CD4-positive, alpha-beta T cell treated with Interleukin-15 for 1 hour (primary cell): ENCODE data around the gene RPA3.

ENCODE experiments used
- DNase-seq: peaks from one replicate; pipeline ENCODE4 v3.0.0-alpha.2; 2020

The RPA3 gene

GRCh38 chr7:7718492-7718891 is at the start of gene RPA3:
Gene RPA3, minus strand, starts transcription at chr7:7718607. Its CDS starts 78,189 bp downstream, at chr7:7640418.
- no peak for DNase-seq

- DNase-seq = no peak
Observed at GRCh38 chr7:7766671-7767070, 48.3 kb upstream of the RPA3 start.

DNA sequence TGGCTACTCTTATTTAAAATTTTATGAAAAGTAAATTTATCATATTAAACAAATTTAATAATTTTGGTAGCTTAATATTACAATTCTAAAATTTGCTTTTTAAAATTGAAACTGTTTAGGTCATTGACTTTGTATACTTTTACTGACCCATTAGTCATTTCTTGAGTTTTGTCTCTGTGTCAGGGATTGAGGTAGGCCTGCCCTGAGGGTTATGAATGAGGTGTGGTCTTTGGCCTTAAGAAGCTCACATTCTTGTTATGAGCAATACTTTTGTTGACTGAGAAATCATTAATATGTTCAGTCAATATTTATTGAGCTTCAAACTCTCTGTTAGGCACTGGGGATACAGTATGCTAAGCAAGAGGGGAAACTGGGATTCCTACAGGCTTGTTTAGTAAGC is 47.0 kb upstream of the RPA3 start:
- DNase-seq = no peak

GRCh38 chr7:7764520-7765396 is 46.4 kb upstream of the RPA3 start:
- DNase-seq = no peak

GRCh38 chr7:7761974-7762779 is 43.8 kb upstream of the RPA3 start:
- no peak for DNase-seq

GRCh38 chr7:7761340-7761973 is 43.0 kb upstream of the RPA3 start:
- DNase-seq = no peak

GRCh38 chr7:7757576-7757975 is 39.2 kb upstream of the RPA3 start:
- DNase-seq = no peak

GRCh38 chr7:7756577-7756976 is 38.2 kb upstream of the RPA3 start:
- DNase-seq = no peak

DNA sequence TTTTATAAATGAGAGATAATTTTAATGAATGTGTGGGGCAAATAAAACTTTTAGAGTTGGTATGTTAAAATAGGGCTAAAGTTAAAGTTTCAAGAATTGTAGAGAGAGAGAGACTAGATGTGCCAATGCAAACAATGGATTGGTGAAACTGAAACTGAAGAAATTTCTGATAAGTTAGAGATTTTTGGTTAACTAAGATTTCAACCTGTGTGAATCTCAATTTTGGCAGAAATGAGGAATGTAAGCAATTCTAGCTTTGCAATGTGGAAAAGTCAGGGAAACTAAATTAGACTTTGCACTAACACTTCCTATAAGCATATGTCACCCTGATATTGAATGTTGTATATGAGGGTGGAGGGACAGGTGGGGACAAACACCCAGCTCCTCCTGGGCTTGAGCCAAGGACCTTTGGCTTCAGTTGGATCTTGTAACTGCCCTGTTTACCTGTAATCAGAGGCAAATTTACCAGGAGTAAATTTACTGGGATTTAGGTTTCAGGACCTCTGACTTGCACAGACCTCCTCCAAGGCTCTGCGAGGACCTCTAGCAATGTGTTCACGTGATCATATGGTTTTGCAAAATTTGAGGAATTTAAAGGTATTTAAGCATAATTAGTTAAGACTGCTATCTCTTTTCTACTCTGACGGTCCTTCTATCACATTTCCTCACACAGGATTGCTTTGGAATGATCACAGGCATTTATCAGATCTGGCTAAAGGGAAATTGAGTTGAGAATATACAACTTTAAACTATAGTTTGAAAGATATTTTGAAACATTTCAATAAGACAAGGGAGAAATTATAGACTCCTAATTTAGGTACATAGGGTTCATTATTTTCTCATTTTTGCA is 33.1 kb upstream of the RPA3 start:
- no peak for DNase-seq

- no peak for DNase-seq
Observed at GRCh38 chr7:7750571-7751242, 32.3 kb upstream of the RPA3 start.

GRCh38 chr7:7746458-7746857 is 28.1 kb upstream of the RPA3 start:
- DNase-seq = no peak

DNA sequence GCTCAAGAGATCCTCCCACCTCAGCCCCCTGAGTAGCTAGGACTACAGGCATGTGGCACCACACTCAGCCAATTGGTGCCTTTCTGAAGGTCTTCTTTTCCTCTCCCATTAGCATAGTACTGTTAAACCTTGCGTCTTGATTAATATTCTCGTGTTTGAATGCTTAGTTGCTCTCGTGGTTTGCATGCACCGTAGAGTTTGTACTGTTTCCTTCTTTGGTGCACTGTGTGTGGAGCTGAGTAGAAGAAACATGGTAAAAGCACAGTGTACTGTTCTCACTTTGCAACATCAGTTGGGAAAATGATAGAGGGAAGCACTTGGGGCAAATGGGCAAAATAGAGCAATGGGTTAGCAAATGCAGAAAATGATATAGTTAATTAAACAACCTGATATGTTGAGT is 27.6 kb upstream of the RPA3 start:
- DNase-seq = no peak

DNA sequence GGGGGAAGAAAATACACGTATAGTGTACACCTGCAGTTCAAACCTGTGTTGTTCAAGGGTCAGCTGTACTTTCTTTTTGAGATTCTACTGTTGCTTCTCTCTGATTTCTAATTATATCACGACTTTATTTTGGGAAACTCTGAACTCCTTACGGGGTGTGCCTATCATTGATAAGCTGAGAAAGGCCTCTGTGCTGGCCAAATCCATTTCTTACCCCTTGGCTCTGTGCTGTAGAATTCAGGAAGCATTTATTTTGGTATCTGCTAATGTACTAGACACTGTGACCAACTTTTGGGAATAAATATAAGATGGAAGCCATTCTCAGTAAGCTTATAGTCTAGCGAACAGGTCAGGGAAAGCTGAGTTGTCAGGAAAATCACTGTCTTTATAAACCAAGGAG is 26.9 kb upstream of the RPA3 start:
- DNase-seq = no peak

- no peak for DNase-seq
Observed at GRCh38 chr7:7742223-7742622, 23.8 kb upstream of the RPA3 start.

DNA sequence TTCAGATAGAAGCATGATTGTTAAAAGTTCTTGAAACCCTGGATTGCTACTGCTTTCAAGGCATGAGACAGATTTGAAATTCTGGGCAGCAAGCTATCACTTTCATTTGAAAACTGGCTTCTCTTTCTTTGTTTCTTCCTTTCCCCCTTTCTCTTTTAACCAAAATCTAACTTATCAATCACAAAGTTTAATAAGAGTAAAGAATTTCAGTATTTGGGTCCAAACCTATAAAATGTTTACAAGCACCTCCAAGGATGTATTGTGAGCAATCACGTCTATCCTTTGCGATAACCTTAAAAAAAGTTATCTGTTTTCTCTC is 21.6 kb upstream of the RPA3 start:
- DNase-seq = no peak

DNA sequence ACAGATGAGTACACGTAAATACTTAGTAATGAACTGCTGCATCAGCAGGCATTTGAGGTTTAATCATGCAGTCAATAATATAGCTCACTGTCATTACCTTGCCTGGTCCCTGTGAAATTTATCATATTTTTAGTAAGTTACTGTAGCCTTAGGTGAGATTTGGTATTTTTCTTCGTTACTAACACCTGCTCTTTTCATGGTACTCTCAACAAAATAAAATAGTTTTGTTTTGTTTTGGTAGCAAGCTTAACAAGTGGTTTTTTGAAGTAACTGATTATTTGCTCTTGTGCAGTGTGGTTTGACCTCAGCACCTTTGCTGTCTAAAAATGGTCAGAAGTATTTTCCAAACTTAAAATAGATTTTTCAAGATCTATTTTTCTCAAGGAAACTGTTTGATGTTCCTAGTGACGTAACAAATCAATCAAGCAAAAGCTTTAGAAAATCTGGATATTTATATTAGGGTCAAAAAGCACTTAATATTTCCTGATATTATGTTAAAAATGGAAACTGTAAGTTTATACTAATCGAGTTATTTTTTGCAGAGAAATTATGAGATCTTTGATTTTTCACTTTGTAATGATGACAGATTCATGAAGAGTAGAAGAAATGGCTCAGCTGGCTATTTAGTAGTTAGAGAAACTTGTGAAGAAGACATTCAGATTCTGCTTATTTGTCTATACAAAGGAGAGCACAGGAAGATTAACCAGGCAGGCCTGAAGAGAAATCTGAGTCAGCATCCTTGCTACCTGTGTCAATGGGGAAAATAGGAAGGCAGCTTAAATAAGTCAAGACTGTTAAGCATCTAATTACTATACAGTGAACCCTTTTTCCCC is 21.0 kb upstream of the RPA3 start:
- no peak for DNase-seq

GRCh38 chr7:7738622-7739021 is 20.2 kb upstream of the RPA3 start:
- no peak for DNase-seq

GRCh38 chr7:7738177-7738576 is 19.8 kb upstream of the RPA3 start:
- DNase-seq = no peak

GRCh38 chr7:7737674-7738073 is 19.3 kb upstream of the RPA3 start:
- DNase-seq = no peak

DNA sequence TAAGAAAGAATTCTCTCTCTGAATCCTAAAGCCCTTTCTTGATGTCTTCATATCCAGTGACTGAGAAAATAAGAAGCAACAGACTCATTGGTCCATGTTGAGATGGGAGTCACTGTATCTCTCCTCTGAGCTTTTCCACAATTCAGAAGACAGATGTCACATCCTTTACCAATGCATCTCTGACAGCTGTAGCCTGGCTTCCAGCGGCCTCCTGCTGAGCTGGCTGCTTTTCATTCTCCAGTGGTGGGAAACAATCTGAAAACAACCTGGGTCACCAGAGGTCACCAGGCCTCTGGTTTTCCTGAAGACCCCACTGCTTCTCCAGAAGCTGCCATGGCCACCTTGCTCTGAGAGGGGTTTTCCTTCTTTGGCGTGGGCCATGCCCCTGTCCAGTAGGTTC is 18.3 kb upstream of the RPA3 start:
- DNase-seq = no peak

DNA sequence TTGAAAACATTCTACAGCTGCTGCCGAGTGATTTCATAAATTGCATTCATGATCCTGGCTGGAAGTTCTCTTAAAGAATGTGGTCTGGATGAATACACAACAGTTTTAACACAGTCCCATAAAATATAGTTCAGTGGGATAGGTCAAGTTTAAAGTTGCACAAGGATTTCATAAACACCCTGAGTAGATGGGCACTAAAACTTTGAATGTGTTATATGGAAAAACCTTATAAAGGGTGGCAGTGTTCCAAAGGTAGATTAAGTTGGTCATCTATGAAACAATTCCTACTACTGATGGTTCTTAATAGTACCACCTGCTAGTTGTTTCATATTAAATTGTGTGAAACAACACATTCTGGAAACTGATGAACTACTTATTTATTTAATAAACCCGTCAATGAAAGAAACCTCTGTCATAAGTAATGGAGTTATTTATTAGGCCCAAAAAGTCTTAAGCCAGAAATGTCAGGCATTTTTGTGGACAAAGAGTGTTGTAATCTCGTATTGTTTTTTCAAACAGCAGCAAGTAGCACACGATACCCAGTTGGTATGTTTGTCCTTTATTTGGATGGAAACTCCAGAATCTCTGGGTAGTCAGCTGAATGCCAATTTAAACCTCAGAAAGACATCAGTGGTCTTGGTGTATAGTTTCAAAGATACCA is 14.3 kb upstream of the RPA3 start:
- no peak for DNase-seq
